ENCODE data around the gene SORCS3.

- TF ChIP-seq CTCF (IDR thresholded peaks at IDR 0.05) = no peak
- TF ChIP-seq POLR2A (IDR thresholded peaks at IDR 0.05) = no peak
Observed at GRCh38 chr10:104921763-104922162, 280.7 kb downstream of the SORCS3 start.

All from lower leg skin (tissue), 3 donors.